ENCODE measurements around the gene ZNF224.

Gene ZNF224

GRCh38 chr19:44111910-44112463, 17.8 kb downstream of the ZNF224 start:
- H3K36me3 ChIP-seq (ENCODE audit: insufficient read depth, low read length) = peaks cover 33% of the 10 kb centered on the region
- no peaks in the 10 kb centered on the region for H4K20me1 ChIP-seq (ENCODE audit: insufficient read depth, low read length)
- H3K79me2 ChIP-seq (ENCODE audit: insufficient read depth, low read length) = peaks cover 17% of the 10 kb centered on the region
- no peaks in the 10 kb centered on the region for H3K27me3 ChIP-seq (ENCODE audit: insufficient read depth, low read length, poor library complexity)
- TF ChIP-seq EZH2 (IDR thresholded peaks at IDR 0.05; ENCODE audit: borderline replicate concordance, low read depth, low read length, severe bottlenecking) (no peak), CTCF (IDR thresholded peaks at IDR 0.05; ENCODE audit: borderline replicate concordance, extremely low read depth, low read length, poor library complexity, severe bottlenecking) (no peak)
- DNase-seq (no peak), ATAC-seq (ENCODE audit: insufficient read depth, low read depth) (no peak)
- H3K4me1 ChIP-seq (ENCODE audit: insufficient read depth, low read length) = peaks cover 33% of the 10 kb centered on the region
- H3K4me3 ChIP-seq (ENCODE audit: low read depth in 1 of 2, low read length in 2 of 2) = peak overlapping the region; percentile 91 to 95; a peak in 3 of 4 replicates
- peaks cover 9% of the 10 kb centered on the region for H3K9me3 ChIP-seq (ENCODE audit: insufficient read depth, low read length, severe bottlenecking)
- no peak overlapping the region for H2AFZ ChIP-seq (ENCODE audit: low read depth, low read length)
- no peak overlapping the region for H3K9ac ChIP-seq (ENCODE audit: low read depth, low read length)
- no peak overlapping the region for H3K27ac ChIP-seq (ENCODE audit: low read length)
- peak overlapping the region; percentile 90 for H3K4me2 ChIP-seq (ENCODE audit: insufficient read depth, low read length)

GRCh38 chr19:44112802-44113137, 18.6 kb downstream of the ZNF224 start:
- Histone ChIP-seq H3K4me1 (ENCODE audit: insufficient read depth, low read length) (peaks cover 33% of the 10 kb centered on the region), H4K20me1 (ENCODE audit: insufficient read depth, low read length) (no peaks in the 10 kb centered on the region), H3K27me3 (ENCODE audit: insufficient read depth, low read length, poor library complexity) (no peaks in the 10 kb centered on the region), H3K4me2 (ENCODE audit: insufficient read depth, low read length) (peak overlapping the region; percentile 90), H3K27ac (ENCODE audit: low read length) (peak overlapping the region; percentile 78), H3K79me2 (ENCODE audit: insufficient read depth, low read length) (peaks cover 17% of the 10 kb centered on the region), H3K36me3 (ENCODE audit: insufficient read depth, low read length) (peaks cover 30% of the 10 kb centered on the region), H3K4me3 (ENCODE audit: low read depth in 1 of 2, low read length in 2 of 2) (peak overlapping the region; percentile 91 to 95), H3K9ac (ENCODE audit: low read depth, low read length) (peak overlapping the region; percentile 63), H2AFZ (ENCODE audit: low read depth, low read length) (peak overlapping the region; percentile 99), H3K9me3 (ENCODE audit: insufficient read depth, low read length, severe bottlenecking) (peaks cover 2% of the 10 kb centered on the region)
- DNase-seq (no peak), ATAC-seq (ENCODE audit: insufficient read depth, low read depth) (no peak)
- TF ChIP-seq EZH2 (IDR thresholded peaks at IDR 0.05; ENCODE audit: borderline replicate concordance, low read depth, low read length, severe bottlenecking) (no peak), CTCF (IDR thresholded peaks at IDR 0.05; ENCODE audit: borderline replicate concordance, extremely low read depth, low read length, poor library complexity, severe bottlenecking) (no peak)

GRCh38 chr19:44113138-44113783, 19.1 kb downstream of the ZNF224 start, which contains the start of gene ZNF225:
Gene ZNF225, plus strand, starts transcription at chr19:44113399. Its CDS starts 2,429 bp downstream, at chr19:44115828.
- peak; percentile 93 for DNase-seq
- Histone ChIP-seq H3K9ac (ENCODE audit: low read depth, low read length) (peak within 1 kb of the TSS; percentile 63), H3K27me3 (ENCODE audit: insufficient read depth, low read length, poor library complexity) (no peaks in the 10 kb centered on the region), H3K4me3 (ENCODE audit: low read depth in 1 of 2, low read length in 2 of 2) (peak within 1 kb of the TSS; percentile 91 to 95), H3K9me3 (ENCODE audit: insufficient read depth, low read length, severe bottlenecking) (no peaks in the 10 kb centered on the region), H3K4me1 (ENCODE audit: insufficient read depth, low read length) (peaks cover 33% of the 10 kb centered on the region), H3K36me3 (ENCODE audit: insufficient read depth, low read length) (peaks cover 28% of the 10 kb centered on the region), H4K20me1 (ENCODE audit: insufficient read depth, low read length) (no peaks in the 10 kb centered on the region), H3K4me2 (ENCODE audit: insufficient read depth, low read length) (peak within 1 kb of the TSS; percentile 90), H2AFZ (ENCODE audit: low read depth, low read length) (peak within 1 kb of the TSS; percentile 99), H3K27ac (ENCODE audit: low read length) (peak within 1 kb of the TSS; percentile 78), H3K79me2 (ENCODE audit: insufficient read depth, low read length) (peaks cover 17% of the 10 kb centered on the region)
- ATAC-seq (ENCODE audit: insufficient read depth, low read depth) = peak; percentile 97
- TF ChIP-seq EZH2 (IDR thresholded peaks at IDR 0.05; ENCODE audit: borderline replicate concordance, low read depth, low read length, severe bottlenecking) = no peak
- TF ChIP-seq CTCF (IDR thresholded peaks at IDR 0.05; ENCODE audit: borderline replicate concordance, extremely low read depth, low read length, poor library complexity, severe bottlenecking) = no peak
